ENCODE data around the gene DEFB129. TPM values are rescaled to one million over a fixed set of nuclear protein-coding genes. Genes with fewer than 3 reads are reported as not detected.

DEFB129 gene
- total and polyA plus RNA-seq, 2 donors from 2014 or later, result not detected

GRCh38 chr20:266596-267562 is 39.8 kb downstream of the DEFB129 start:
- H3K4me1 ChIP-seq (ENCODE audit: control insufficient read depth in 2 of 3, insufficient read depth in 2 of 3, low read depth in 1 of 3, low read length in 3 of 3), result no peaks in the 10 kb centered on the region
- peak overlapping the region; percentile 66 to 68 (median 68) for H3K4me3 ChIP-seq (ENCODE audit: low read length in 3 of 3)
- H3K9me3 ChIP-seq (ENCODE audit: control insufficient read depth in 2 of 3, insufficient read depth in 1 of 3, low read length in 3 of 3), result no peaks in the 10 kb centered on the region
- no peaks in the 10 kb centered on the region for H3K27me3 ChIP-seq (ENCODE audit: control insufficient read depth, insufficient read depth, low read length)
- intact Hi-C loops (cut with DNase I), result no loop called here
- H3K27ac ChIP-seq (ENCODE audit: low read depth in 2 of 2, low read length in 2 of 2), result no peak overlapping the region
- peak overlapping the region in 2 of 3 donors; percentile 32 to 40 for H3K9ac ChIP-seq (ENCODE audit: low read length in 3 of 3)
- H3K36me3 ChIP-seq (ENCODE audit: control insufficient read depth in 2 of 3, insufficient read depth in 3 of 3, low read length in 3 of 3), result no peaks in the 10 kb centered on the region
- DNase-seq, result peak; percentile 94 to 95 (median 95)
- FAIRE-seq, result no peak
- TF ChIP-seq, protein P1, sequence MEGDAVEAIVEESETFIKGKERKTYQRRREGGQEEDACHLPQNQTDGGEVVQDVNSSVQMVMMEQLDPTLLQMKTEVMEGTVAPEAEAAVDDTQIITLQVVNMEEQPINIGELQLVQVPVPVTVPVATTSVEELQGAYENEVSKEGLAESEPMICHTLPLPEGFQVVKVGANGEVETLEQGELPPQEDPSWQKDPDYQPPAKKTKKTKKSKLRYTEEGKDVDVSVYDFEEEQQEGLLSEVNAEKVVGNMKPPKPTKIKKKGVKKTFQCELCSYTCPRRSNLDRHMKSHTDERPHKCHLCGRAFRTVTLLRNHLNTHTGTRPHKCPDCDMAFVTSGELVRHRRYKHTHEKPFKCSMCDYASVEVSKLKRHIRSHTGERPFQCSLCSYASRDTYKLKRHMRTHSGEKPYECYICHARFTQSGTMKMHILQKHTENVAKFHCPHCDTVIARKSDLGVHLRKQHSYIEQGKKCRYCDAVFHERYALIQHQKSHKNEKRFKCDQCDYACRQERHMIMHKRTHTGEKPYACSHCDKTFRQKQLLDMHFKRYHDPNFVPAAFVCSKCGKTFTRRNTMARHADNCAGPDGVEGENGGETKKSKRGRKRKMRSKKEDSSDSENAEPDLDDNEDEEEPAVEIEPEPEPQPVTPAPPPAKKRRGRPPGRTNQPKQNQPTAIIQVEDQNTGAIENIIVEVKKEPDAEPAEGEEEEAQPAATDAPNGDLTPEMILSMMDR (IDR thresholded peaks at IDR 0.05; ENCODE audit: borderline replicate concordance, extremely low read depth, insufficient read depth), result peak; percentile 95

GRCh38 chr20:270517-270916 is 43.5 kb downstream of the DEFB129 start:
- no peak for FAIRE-seq
- intact Hi-C loops (cut with DNase I), result no loop called here

DNA sequence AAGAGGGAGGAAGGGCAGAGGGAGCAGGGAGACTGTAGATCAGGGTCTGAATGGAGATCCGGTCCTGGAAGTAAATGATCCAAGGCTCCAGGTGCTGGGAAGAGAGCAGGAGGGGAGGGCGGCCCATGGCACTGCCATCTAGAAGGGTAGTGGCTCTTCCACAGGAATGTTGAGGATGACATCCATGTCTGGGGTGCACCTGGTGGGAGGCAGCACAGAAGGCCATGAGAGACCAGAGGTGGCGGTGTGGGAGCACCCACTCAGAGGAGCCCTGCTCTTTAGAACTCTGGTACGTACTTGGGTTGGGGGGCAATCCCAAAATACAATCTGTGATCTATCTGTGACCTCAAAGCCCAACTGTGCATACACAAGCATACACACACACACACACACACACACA is 44.0 kb downstream of the DEFB129 start:
- FAIRE-seq (no peak), DNase-seq (no peak)
- no peak overlapping the region for H3K9ac ChIP-seq (ENCODE audit: low read length in 3 of 3)
- no peaks in the 10 kb centered on the region for H3K4me1 ChIP-seq (ENCODE audit: control insufficient read depth in 2 of 3, insufficient read depth in 2 of 3, low read depth in 1 of 3, low read length in 3 of 3)
- H3K4me3 ChIP-seq (ENCODE audit: low read length in 3 of 3), result no peak overlapping the region
- TF ChIP-seq, protein P1 (IDR thresholded peaks at IDR 0.05; ENCODE audit: borderline replicate concordance, extremely low read depth, insufficient read depth), result no peak
- intact Hi-C loops (cut with DNase I), result no loop called here
- H3K27me3 ChIP-seq (ENCODE audit: control insufficient read depth, insufficient read depth, low read length), result no peaks in the 10 kb centered on the region
- H3K9me3 ChIP-seq (ENCODE audit: control insufficient read depth in 2 of 3, insufficient read depth in 1 of 3, low read length in 3 of 3), result no peaks in the 10 kb centered on the region
- no peak overlapping the region for H3K27ac ChIP-seq (ENCODE audit: low read depth in 2 of 2, low read length in 2 of 2)
- H3K36me3 ChIP-seq (ENCODE audit: control insufficient read depth in 2 of 3, insufficient read depth in 3 of 3, low read length in 3 of 3), result peaks cover 0 to 1% (median 0%) of the 10 kb centered on the region in 3 donors

More at GRCh38 chr20:270517-270916, 43.5 kb downstream of the DEFB129 start:
- Histone ChIP-seq H3K27me3 (ENCODE audit: control insufficient read depth, insufficient read depth, low read length) (no peaks in the 10 kb centered on the region), H3K9ac (ENCODE audit: low read length in 3 of 3) (no peak overlapping the region), H3K36me3 (ENCODE audit: control insufficient read depth in 2 of 3, insufficient read depth in 3 of 3, low read length in 3 of 3) (no peaks in the 10 kb centered on the region), H3K4me1 (ENCODE audit: control insufficient read depth in 2 of 3, insufficient read depth in 2 of 3, low read depth in 1 of 3, low read length in 3 of 3) (no peaks in the 10 kb centered on the region), H3K9me3 (ENCODE audit: control insufficient read depth in 2 of 3, insufficient read depth in 1 of 3, low read length in 3 of 3) (no peaks in the 10 kb centered on the region), H3K4me3 (ENCODE audit: low read length in 3 of 3) (no peak overlapping the region), H3K27ac (ENCODE audit: low read depth in 2 of 2, low read length in 2 of 2) (no peak overlapping the region)
- TF ChIP-seq, protein P1 (IDR thresholded peaks at IDR 0.05; ENCODE audit: borderline replicate concordance, extremely low read depth, insufficient read depth), result no peak
- no peak for DNase-seq

All from kidney (tissue), 14 donors.